Neutrophil (primary cell): ENCODE data around the gene KNDC1.
"Not testable (repeated sequence)": the region's sequence is repeated elsewhere in the genome, so short reads cannot be mapped to it uniquely, and the experiment has no call there.

Experiments
- H3K27ac ChIP-seq: fragments of 200-600 bp; sonication (generic); 2 replicates; pipeline ENCODE4 v1.5.1; 2016; ENCODE audit warnings: mild to moderate bottlenecking, moderate library complexity
- H3K27me3 ChIP-seq: fragments of 200-600 bp; sonication (generic); 2 replicates; pipeline ENCODE4 v1.6.0; 2016; ENCODE audit warnings: mild to moderate bottlenecking
- H3K36me3 ChIP-seq: fragments of 200-600 bp; sonication (generic); 2 replicates; pipeline ENCODE4 v1.5.1; 2017
- H3K4me1 ChIP-seq, 2 experiments: fragments of 200-600 bp in 1 of 2; sonication (generic) in 1 of 2; 1 replicate in 1 of 2; 2 replicates in 1 of 2; pipeline versions ENCODE4 v1.5.1 to v1.6.1; 2013 to 2016; ENCODE audit warnings: low read depth in 1 of 2, low read length in 1 of 2, mild to moderate bottlenecking in 1 of 2, moderate library complexity in 1 of 2; ENCODE audit not compliant: control insufficient read depth in 1 of 2, insufficient read depth in 1 of 2
- H3K4me3 ChIP-seq, 2 experiments: fragments of 200-600 bp in 1 of 2; sonication (generic) in 1 of 2; 1 replicate in 1 of 2; 2 replicates in 1 of 2; pipeline ENCODE4 v1.5.1; 2013 to 2016; ENCODE audit warnings: low read depth in 1 of 2, low read length in 1 of 2, mild to moderate bottlenecking in 1 of 2, moderate library complexity in 1 of 2
- H3K9me3 ChIP-seq: fragments of 200-600 bp; sonication (generic); 2 replicates; pipeline ENCODE4 v1.5.1; 2016
- CTCF ChIP-seq: fragments of 200-600 bp; sonication (generic); IDR thresholded peaks from 2 replicates; pipeline ENCODE4 v1.5.1; 2016; ENCODE audit warnings: antibody characterized with exemption

The KNDC1 gene

GRCh38 chr10:133159950-133160825 is at the start of gene KNDC1:
TSS of gene KNDC1 (plus strand) at chr10:133160219. CDS start at chr10:133160468, 249 bp downstream.
- no peak for TF ChIP-seq CTCF
- peaks cover 73% of the 10 kb centered on the region for H3K27me3 ChIP-seq
- no peak within 1 kb of the TSS for H3K27ac ChIP-seq
- H3K4me1 ChIP-seq: no peaks in the 10 kb centered on the region
- no peaks in the 10 kb centered on the region for H3K36me3 ChIP-seq
- H3K9me3 ChIP-seq: no peaks in the 10 kb centered on the region
- H3K4me3 ChIP-seq: no peak within 1 kb of the TSS

GRCh38 chr10:133110609-133111275 is 49.3 kb upstream of the KNDC1 start:
- H3K27ac ChIP-seq: no peak overlapping the region
- no peak for TF ChIP-seq CTCF
- H3K36me3 ChIP-seq: no peaks in the 10 kb centered on the region
- peaks cover 19% of the 10 kb centered on the region for H3K27me3 ChIP-seq
- no peak overlapping the region for H3K4me3 ChIP-seq
- H3K4me1 ChIP-seq: no peaks in the 10 kb centered on the region
- H3K9me3 ChIP-seq: no peaks in the 10 kb centered on the region

GRCh38 chr10:133111640-133112039 is 48.4 kb upstream of the KNDC1 start:
- H3K4me1 ChIP-seq, H3K27ac ChIP-seq, H3K4me3 ChIP-seq, H3K9me3 ChIP-seq, H3K36me3 ChIP-seq: not testable (repeated sequence)
- peaks cover 17% of the 10 kb centered on the region for H3K27me3 ChIP-seq

- Histone ChIP-seq H3K9me3 (no peaks in the 10 kb centered on the region), H3K27ac (no peak overlapping the region), H3K4me1 (no peaks in the 10 kb centered on the region), H3K4me3 (no peak overlapping the region), H3K27me3 (peaks cover 17% of the 10 kb centered on the region), H3K36me3 (no peaks in the 10 kb centered on the region)
- no peak for TF ChIP-seq CTCF
Observed at GRCh38 chr10:133113146-133113830, 46.7 kb upstream of the KNDC1 start.

- Histone ChIP-seq H3K4me3 (no peak overlapping the region), H3K9me3 (no peaks in the 10 kb centered on the region), H3K27ac (no peak overlapping the region), H3K4me1 (no peaks in the 10 kb centered on the region), H3K27me3 (peaks cover 17% of the 10 kb centered on the region), H3K36me3 (no peaks in the 10 kb centered on the region)
- TF ChIP-seq CTCF: no peak
Observed at GRCh38 chr10:133113847-133114246, 46.2 kb upstream of the KNDC1 start.
